ENCODE measurements around the gene ARHGAP23.

DNA sequence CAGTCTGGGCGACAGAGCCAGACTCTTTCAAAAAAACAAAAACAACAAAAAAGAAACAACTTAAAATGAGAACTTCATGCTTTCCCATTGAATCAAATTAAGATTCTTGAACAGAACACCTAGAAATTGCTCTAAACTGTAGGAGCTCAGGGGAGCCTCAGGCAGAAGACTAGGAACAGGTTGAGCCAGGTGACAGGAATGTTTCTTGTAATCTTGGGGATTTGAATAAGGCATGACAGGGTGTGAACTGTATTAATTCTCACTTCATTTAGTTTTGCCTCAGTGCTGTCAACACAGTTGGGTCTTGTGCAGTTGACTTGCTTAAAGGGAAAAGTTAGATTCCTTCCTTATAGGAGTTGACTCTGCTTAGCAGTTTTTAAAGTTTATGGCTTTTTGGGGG, 48.8 kb upstream of the ARHGAP23 start:
- TF ChIP-seq, protein P1, sequence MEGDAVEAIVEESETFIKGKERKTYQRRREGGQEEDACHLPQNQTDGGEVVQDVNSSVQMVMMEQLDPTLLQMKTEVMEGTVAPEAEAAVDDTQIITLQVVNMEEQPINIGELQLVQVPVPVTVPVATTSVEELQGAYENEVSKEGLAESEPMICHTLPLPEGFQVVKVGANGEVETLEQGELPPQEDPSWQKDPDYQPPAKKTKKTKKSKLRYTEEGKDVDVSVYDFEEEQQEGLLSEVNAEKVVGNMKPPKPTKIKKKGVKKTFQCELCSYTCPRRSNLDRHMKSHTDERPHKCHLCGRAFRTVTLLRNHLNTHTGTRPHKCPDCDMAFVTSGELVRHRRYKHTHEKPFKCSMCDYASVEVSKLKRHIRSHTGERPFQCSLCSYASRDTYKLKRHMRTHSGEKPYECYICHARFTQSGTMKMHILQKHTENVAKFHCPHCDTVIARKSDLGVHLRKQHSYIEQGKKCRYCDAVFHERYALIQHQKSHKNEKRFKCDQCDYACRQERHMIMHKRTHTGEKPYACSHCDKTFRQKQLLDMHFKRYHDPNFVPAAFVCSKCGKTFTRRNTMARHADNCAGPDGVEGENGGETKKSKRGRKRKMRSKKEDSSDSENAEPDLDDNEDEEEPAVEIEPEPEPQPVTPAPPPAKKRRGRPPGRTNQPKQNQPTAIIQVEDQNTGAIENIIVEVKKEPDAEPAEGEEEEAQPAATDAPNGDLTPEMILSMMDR (IDR thresholded peaks at IDR 0.05), result no peak
- no peak for TF ChIP-seq POLR2A (IDR thresholded peaks at IDR 0.05)

Measured in thyroid gland (tissue), 4 donors.